Stomach (tissue), 9 donors: ENCODE data around the gene PRLH. TPM values are rescaled to one million over a fixed set of nuclear protein-coding genes. Genes with fewer than 3 reads are reported as not detected.
"Not testable (repeated sequence)": the region's sequence is repeated elsewhere in the genome, so short reads cannot be mapped to it uniquely, and the experiment has no call there.

Experiments used
- DNase-seq, 2 donors: peaks; one replicate each; pipeline versions ENCODE4 v3.0.0 to v3.0.0-alpha.2; 2013 to 2019
- H3K27ac ChIP-seq, 5 donors: fragments of 200-600 bp in 4 of 5; sonication (generic) in 4 of 5; one replicate each; pipeline ENCODE4 v1.5.1; 2013 to 2019; ENCODE audit warnings: mild to moderate bottlenecking in 1 of 5, moderate library complexity in 1 of 5
- H3K27me3 ChIP-seq, 3 donors: fragments of 200-600 bp; sonication (generic); one replicate each; pipeline ENCODE4 v1.5.1; 2017 to 2019; ENCODE audit warnings: mixed run types in 1 of 3
- H3K36me3 ChIP-seq, 4 donors: fragments of 200-600 bp; sonication (generic); 1 replicate in 3 of 4; 2 replicates in 1 of 4; pipeline ENCODE4 v1.5.1; 2016 to 2019
- H3K4me1 ChIP-seq, 4 donors: fragments of 200-600 bp; sonication (generic); one replicate each; pipeline ENCODE4 v1.5.1; 2016 to 2019
- H3K4me3 ChIP-seq, 4 donors: fragments of 200-600 bp; sonication (generic) in 3 of 4; one replicate each; pipeline ENCODE4 v1.5.1; 2016 to 2019; ENCODE audit warnings: mild to moderate bottlenecking in 1 of 4
- H3K9me3 ChIP-seq, 4 donors: fragments of 200-600 bp; sonication (generic); one replicate each; pipeline ENCODE4 v1.5.1; 2016 to 2019
- EP300 ChIP-seq: sonication (generic); formaldehyde crosslinking; IDR thresholded peaks from one replicate; pipeline ENCODE4 v1.6.1; 2017; ENCODE audit warnings: antibody characterized with exemption
- POLR2A ChIP-seq, 4 donors: fragments of 450-650 bp; IDR thresholded peaks; one replicate each; pipeline ENCODE4 v1.6.1; 2016; ENCODE audit warnings: antibody characterized with exemption in 4 of 4, control low read depth in 2 of 4, mild to moderate bottlenecking in 1 of 4, moderate library complexity in 1 of 4
- POLR2AphosphoS5 ChIP-seq, 3 donors: sonication (generic); formaldehyde crosslinking; IDR thresholded peaks; one replicate each; pipeline ENCODE4 v1.6.1; 2016; ENCODE audit warnings: antibody characterized with exemption in 3 of 3
- WGBS, 5 donors: extraction: QIAGEN DNeasy Blood & Tissue Kit in 3 of 5; methylation state at CpG; one replicate each; pipeline versions ENCODE4 v1.1.5 to v1.1.7; 2013 to 2018; 5-methylcytosine and 5-hydroxymethylcytosine counted together
- intact Hi-C: fragments of 100-400 bp; cut with DNase I; formaldehyde crosslinking; loops from one replicate; pipeline ENCODE4 v1.15.1; 2023; ENCODE audit warnings: low total_unique reads
- polyA plus RNA-seq, 3 donors: library from polyadenylated mRNA; stranded (reverse); fragments of 200-250 nt; gene quantifications; one replicate each; pipeline ENCODE4 v1.2.3, GENCODE V29; 2013
- total RNA-seq, 5 donors: library from RNA; depleted of rRNA; stranded (reverse); fragments of >200 nt; gene quantifications; one replicate each; pipeline versions ENCODE4 v1.1.0 to v1.2.3, GENCODE V29; 2014 to 2016
- TF ChIP-seq, protein P1 (sequence below), 7 experiments: fragments of 450-650 bp in 4 of 7; fragments of 200-600 bp in 3 of 7; sonication (generic) in 3 of 7; IDR thresholded peaks; one replicate each; pipeline ENCODE4 v1.5.1; 2016 to 2019; ENCODE audit warnings: antibody characterized with exemption in 7 of 7, control low read depth in 2 of 7, mild to moderate bottlenecking in 1 of 7
- donor health status: healthy with polysubstance abuse.
- donor health status: Bipolar disorder and iron deficiency.
- donor health status: healthy.

PRLH gene
- total and polyA plus RNA-seq, 8 donors, result not detected

DNA sequence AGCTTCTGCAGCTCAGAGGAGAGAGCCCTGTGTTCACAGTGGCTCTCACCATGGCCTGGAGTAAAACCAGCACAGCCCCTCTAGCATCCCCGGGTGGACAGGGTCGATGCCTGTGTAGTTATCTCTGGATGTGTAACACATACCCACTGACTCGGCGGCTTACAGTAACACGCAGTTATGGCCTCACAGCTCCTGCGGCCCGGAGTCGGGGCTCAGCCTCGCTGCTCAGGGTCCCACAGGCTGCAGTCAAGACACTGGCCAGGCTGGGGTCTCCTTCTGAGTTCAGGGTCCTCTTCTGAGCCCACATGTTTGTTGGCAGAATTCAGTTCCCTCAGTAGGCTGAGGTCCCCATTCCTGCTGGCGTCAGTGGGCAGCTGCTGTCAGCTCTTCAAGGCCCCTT is 26.7 kb downstream of the PRLH start:
- WGBS, 5 donors, result 90 to 100% (median 94%) methylated on average over 3 to 10 of the region's 10 CpGs
- intact Hi-C loops, result no loop called here
- H3K36me3 ChIP-seq, result no peaks in the 10 kb centered on the region
- DNase-seq, result no peak
- no peaks in the 10 kb centered on the region for H3K27me3 ChIP-seq
- H3K9me3 ChIP-seq, result no peaks in the 10 kb centered on the region
- peaks cover 25 to 66% (median 42%) of the 10 kb centered on the region in 4 donors for H3K4me1 ChIP-seq
- peak overlapping the region in 2 of 5 donors; percentile 74 to 88 for H3K27ac ChIP-seq
- no peak overlapping the region for H3K4me3 ChIP-seq
- no peak for TF ChIP-seq POLR2AphosphoS5 (IDR thresholded peaks at IDR 0.05)

DNA sequence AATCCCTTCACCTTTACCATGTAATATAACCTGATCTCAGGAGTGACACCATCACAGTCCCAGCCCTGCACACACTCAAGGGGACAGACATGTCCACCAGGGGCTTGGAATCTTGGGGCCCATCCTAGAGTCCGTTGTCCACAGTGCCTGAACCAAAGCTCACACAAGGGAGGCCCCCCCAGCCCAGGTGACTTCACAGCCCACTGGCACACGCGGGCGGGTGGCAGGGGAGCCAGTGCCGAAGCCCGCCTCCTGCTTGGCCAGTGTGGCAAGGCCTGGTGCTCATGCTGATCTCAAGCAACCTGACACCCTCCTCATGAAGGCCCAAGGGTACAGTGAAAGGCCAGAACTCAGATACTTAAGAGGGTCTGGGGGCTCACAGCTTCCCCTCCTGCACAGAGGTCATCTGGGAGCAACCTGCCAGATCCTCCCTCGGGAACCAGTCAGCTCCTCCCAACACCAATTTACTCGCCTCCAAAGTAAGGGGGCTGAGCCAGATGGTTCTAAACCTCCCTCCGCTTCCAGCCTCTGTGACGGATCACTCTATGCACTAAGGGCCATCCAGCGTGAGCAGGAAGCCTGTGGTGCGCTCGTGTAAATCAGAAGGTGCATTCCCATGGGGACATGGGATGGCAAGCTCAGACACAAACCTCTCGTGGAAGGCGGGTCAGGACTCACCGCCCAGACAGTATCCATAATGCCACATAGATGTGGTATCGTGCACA is 27.4 kb downstream of the PRLH start:
- no peak overlapping the region for H3K4me3 ChIP-seq
- DNase-seq, result no peak
- no peak for TF ChIP-seq EP300
- H3K9me3 ChIP-seq, result no peaks in the 10 kb centered on the region
- H3K36me3 ChIP-seq, result no peaks in the 10 kb centered on the region
- peaks cover 25 to 63% (median 37%) of the 10 kb centered on the region in 4 donors for H3K4me1 ChIP-seq
- no peaks in the 10 kb centered on the region for H3K27me3 ChIP-seq
- H3K27ac ChIP-seq, result peak overlapping the region; percentile 32 to 88 (median 73)
- intact Hi-C loops, result no loop called here
- 88 to 93% (median 92%) methylated on average over 6 to 17 of the region's 17 CpGs for WGBS, 5 donors

DNA sequence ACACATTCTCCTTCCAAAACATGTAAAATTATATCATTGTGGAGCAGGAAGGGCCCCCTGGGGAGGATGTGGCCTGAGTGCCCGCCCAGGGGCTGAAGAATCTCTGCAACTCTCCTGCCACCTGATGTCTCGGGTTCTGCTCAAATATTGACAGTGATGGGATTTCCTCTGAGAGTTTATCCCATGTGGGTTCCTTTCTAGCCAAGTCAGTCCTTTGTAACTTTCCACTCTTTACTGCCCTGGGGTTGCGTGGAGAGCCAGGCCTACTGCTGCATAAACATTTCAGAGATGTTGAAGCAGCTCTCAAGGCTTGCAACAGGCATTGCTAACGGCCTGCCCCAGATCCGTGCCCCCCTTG is 28.1 kb downstream of the PRLH start:
- Histone ChIP-seq H3K4me1 (peaks cover 25 to 66% (median 37%) of the 10 kb centered on the region in 4 donors), H3K27me3 (no peaks in the 10 kb centered on the region), H3K9me3 (no peaks in the 10 kb centered on the region), H3K4me3 (no peak overlapping the region), H3K27ac (peak overlapping the region; percentile 57 to 88 (median 73)), H3K36me3 (no peaks in the 10 kb centered on the region)
- intact Hi-C loops, result no loop called here
- TF ChIP-seq, protein P1, sequence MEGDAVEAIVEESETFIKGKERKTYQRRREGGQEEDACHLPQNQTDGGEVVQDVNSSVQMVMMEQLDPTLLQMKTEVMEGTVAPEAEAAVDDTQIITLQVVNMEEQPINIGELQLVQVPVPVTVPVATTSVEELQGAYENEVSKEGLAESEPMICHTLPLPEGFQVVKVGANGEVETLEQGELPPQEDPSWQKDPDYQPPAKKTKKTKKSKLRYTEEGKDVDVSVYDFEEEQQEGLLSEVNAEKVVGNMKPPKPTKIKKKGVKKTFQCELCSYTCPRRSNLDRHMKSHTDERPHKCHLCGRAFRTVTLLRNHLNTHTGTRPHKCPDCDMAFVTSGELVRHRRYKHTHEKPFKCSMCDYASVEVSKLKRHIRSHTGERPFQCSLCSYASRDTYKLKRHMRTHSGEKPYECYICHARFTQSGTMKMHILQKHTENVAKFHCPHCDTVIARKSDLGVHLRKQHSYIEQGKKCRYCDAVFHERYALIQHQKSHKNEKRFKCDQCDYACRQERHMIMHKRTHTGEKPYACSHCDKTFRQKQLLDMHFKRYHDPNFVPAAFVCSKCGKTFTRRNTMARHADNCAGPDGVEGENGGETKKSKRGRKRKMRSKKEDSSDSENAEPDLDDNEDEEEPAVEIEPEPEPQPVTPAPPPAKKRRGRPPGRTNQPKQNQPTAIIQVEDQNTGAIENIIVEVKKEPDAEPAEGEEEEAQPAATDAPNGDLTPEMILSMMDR (IDR thresholded peaks at IDR 0.05), result no peak
- TF ChIP-seq POLR2AphosphoS5 (IDR thresholded peaks at IDR 0.05) (no peak), EP300 (no peak), POLR2A (IDR thresholded peaks at IDR 0.05) (no peak)
- no peak for DNase-seq
- 43 to 61% (median 47%) methylated on average over 5 of the region's 5 CpGs for WGBS, 5 donors

DNA sequence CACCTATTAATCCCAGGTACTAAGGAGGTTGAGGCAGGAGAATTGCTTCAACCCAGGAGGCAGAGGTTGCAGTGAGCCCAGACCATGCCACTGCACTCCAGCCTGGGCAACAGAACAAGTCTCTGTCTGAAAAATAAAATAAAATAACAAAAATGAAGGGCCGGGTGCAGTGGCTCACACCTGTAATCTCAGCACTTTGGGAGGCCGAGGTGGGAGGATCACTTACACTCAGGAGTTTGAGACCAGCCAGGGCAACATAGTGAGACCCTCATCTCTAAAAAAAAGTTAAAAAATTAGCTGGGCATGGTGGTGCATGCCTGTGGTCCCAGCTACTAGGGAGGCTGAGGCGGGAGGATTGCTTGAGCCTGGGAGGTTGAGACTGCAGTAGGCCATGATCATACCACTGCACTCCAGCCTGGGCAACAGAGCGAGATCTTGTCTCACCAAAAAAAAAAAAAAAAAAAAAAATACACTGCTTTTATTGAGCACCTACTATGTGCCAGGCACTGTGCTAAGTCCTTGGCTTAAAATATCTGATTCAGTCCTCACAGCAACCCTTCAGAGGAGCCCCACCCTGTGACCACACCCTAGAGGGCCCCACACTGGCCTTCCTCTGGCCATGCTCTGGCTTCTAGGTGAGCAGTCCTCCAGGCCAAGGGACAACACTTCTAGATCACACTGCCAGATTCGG is 29.6 kb downstream of the PRLH start:
- H3K36me3 ChIP-seq, intact Hi-C loops, H3K27me3 ChIP-seq, H3K4me3 ChIP-seq, DNase-seq, H3K9me3 ChIP-seq: not testable (repeated sequence)
- peak overlapping the region in 4 of 5 donors; percentile 70 to 88 (median 74) for H3K27ac ChIP-seq
- 85 to 93% (median 93%) methylated on average over 4 to 5 of the region's 5 CpGs for whole genome bisulfite sequencing, 5 donors
- peaks cover 29 to 73% (median 44%) of the 10 kb centered on the region in 4 donors for H3K4me1 ChIP-seq

DNA sequence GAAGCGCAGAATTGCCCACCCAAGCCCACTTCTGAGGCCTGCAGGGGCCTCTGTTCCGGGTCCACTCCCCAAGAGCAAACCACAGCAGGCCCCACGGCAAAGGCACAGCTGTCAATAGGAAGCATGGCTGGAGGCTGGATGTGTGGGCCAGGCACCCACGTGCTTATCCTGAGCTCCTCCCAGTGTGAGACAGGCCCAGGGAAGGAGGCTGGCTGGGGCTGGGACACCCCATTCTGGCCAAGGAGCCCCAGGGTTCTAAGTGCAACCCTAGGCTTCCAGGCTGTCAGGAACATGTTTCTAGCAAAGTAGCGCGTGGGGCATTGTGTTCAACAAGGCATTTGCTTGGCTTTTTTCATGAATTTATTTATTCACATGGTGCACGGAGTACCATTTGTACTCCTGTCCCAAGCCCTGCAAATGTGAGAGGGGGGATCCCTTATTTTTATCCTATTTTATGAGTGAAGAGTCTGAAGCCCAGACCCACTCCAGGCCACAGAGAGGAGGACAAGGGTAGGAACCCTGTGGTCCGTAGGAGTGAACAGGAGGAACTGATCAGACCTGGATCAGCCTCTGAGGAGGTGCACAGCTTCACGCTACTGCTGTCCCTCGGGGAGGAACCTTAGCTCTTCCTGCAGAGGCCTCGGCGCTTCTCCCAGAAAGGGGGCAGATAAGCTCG is 30.3 kb downstream of the PRLH start:
- 84 to 86% (median 85%) methylated on average over 10 to 13 of the region's 13 CpGs for WGBS, 5 donors
- no peaks in the 10 kb centered on the region for H3K36me3 ChIP-seq
- peak overlapping the region in 1 of 5 donors; percentile 88 for H3K27ac ChIP-seq
- no peak for DNase-seq
- no peak overlapping the region for H3K4me3 ChIP-seq
- H3K27me3 ChIP-seq, result no peaks in the 10 kb centered on the region
- H3K4me1 ChIP-seq, result peaks cover 26 to 73% (median 46%) of the 10 kb centered on the region in 4 donors
- H3K9me3 ChIP-seq, result no peaks in the 10 kb centered on the region
- TF ChIP-seq, protein P1 (IDR thresholded peaks at IDR 0.05), result no peak
- no peak for TF ChIP-seq EP300
- no peak for TF ChIP-seq POLR2AphosphoS5 (IDR thresholded peaks at IDR 0.05)
- TF ChIP-seq POLR2A (IDR thresholded peaks at IDR 0.05), result no peak
- intact Hi-C loops, result no loop called here
